ENCODE data around the gene LDHB. TPM values are rescaled to one million over a fixed set of nuclear protein-coding genes. Genes with fewer than 3 reads are reported as not detected.

The LDHB gene
- total RNA-seq, 1 experiment from 2014 or later, result 548 TPM

DNA sequence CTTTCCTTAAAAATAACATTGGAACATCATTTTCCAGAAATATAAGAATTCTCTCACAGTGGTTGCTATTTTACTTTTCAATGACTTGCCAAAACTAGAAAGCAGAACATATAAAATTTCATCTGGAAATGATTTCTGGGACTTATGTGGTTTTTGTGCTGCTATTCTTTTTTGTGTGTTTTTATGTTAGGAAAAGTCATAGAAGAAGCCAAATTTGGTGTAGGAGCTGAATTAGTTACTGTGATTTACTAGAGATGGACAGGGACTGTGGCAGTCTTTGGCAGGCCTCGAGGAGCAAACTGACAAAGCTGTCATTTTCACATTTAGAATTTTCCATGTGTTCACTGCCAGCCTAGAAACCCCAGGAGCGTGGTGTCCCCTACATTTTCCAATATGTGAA lies 38.3 kb upstream of the LDHB start:
- no peaks in the 10 kb centered on the region for H3F3A ChIP-seq (ENCODE audit: low read length, unreplicated experiment)
- BruUV-seq (replicated peaks), result no TSS peak
- no peaks in the 10 kb centered on the region for H3K36me3 ChIP-seq (ENCODE audit: low read depth, low read length)
- TF ChIP-seq EZH2phosphoT487 (IDR thresholded peaks at IDR 0.05; ENCODE audit: borderline replicate concordance, low read length) (no peak), EZH2 (IDR thresholded peaks at IDR 0.05; ENCODE audit: low read length, unreplicated experiment) (no peak)
- TF ChIP-seq, protein P1, sequence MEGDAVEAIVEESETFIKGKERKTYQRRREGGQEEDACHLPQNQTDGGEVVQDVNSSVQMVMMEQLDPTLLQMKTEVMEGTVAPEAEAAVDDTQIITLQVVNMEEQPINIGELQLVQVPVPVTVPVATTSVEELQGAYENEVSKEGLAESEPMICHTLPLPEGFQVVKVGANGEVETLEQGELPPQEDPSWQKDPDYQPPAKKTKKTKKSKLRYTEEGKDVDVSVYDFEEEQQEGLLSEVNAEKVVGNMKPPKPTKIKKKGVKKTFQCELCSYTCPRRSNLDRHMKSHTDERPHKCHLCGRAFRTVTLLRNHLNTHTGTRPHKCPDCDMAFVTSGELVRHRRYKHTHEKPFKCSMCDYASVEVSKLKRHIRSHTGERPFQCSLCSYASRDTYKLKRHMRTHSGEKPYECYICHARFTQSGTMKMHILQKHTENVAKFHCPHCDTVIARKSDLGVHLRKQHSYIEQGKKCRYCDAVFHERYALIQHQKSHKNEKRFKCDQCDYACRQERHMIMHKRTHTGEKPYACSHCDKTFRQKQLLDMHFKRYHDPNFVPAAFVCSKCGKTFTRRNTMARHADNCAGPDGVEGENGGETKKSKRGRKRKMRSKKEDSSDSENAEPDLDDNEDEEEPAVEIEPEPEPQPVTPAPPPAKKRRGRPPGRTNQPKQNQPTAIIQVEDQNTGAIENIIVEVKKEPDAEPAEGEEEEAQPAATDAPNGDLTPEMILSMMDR (conservative IDR thresholded peaks at IDR 0.05; ENCODE audit: low read depth, low read length), result no peak
- intact Hi-C loops (cut with micrococcal nuclease), result loop anchor here (5.0 kb wide), 1 partner anchor 76 kb away; the partner anchor contains the start of gene KCNJ8
- no peaks in the 10 kb centered on the region for H3K27me3 ChIP-seq (ENCODE audit: low read length)
- no peak overlapping the region for H3K4me2 ChIP-seq (ENCODE audit: low read length)
- CTCF ChIA-PET, result interaction anchor here (0.6 kb wide), 1 partner anchor 305 kb away, joined by 4 read pairs; no protein-coding TSS in a partner anchor
- no peak overlapping the region for H2AFZ ChIP-seq (ENCODE audit: low read length)
- H3K4me1 ChIP-seq (ENCODE audit: insufficient read depth, low read length), result no peaks in the 10 kb centered on the region
- no peak for DNase-seq
- no peaks in the 10 kb centered on the region for H3K79me2 ChIP-seq (ENCODE audit: low read length)
- no peaks in the 10 kb centered on the region for H4K20me1 ChIP-seq (ENCODE audit: low read length)
- ATAC-seq, result no peak
- H3K9me2 ChIP-seq (replicated peaks; ENCODE audit: low read length), result no peaks in the 10 kb centered on the region
- H3K4me3 ChIP-seq (ENCODE audit: low read length), result no peak overlapping the region
- no peak overlapping the region for H3K27ac ChIP-seq (ENCODE audit: low read length)
- H3K9me3 ChIP-seq (ENCODE audit: low read length), result no peaks in the 10 kb centered on the region
- POLR2A ChIA-PET (ENCODE audit: unreplicated experiment), result no interaction called here
- no peak overlapping the region for H3K9ac ChIP-seq (ENCODE audit: low read length)

DNA sequence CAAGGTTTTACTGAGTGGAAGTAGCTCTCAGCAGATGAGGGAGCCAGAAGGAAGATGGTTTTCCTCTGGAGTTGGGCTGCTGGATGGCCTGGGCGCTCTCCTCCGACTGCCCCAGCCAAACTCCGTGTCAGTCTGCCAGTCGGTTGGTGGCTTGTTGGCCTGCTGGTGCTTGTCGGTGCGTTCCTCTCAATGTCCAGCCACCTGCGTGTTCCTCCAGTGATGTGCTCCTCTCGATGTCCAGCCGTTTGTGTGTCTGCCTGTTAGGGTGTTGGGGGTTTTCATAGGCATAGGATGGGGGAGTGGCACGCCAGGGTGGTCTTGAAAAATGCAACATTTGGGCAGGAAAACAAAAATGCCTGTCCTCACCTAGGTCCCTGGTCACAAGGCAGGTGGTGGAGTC lies 37.0 kb upstream of the LDHB start:
- no peaks in the 10 kb centered on the region for H3K27me3 ChIP-seq (ENCODE audit: low read length)
- no peak overlapping the region for H3K4me3 ChIP-seq (ENCODE audit: low read length)
- no peak overlapping the region for H3K4me2 ChIP-seq (ENCODE audit: low read length)
- no peaks in the 10 kb centered on the region for H4K20me1 ChIP-seq (ENCODE audit: low read length)
- H3K4me1 ChIP-seq (ENCODE audit: insufficient read depth, low read length), result no peaks in the 10 kb centered on the region
- no peak overlapping the region for H2AFZ ChIP-seq (ENCODE audit: low read length)
- DNase-seq, result no peak
- no peak overlapping the region for H3K9ac ChIP-seq (ENCODE audit: low read length)
- TF ChIP-seq EZH2phosphoT487 (IDR thresholded peaks at IDR 0.05; ENCODE audit: borderline replicate concordance, low read length) (no peak), EZH2 (IDR thresholded peaks at IDR 0.05; ENCODE audit: low read length, unreplicated experiment) (no peak)
- TF ChIP-seq, protein P1 (conservative IDR thresholded peaks at IDR 0.05; ENCODE audit: low read depth, low read length), result no peak
- CTCF ChIA-PET, result no interaction called here
- no TSS peak for BruUV-seq (replicated peaks)
- no peaks in the 10 kb centered on the region for H3F3A ChIP-seq (ENCODE audit: low read length, unreplicated experiment)
- H3K9me3 ChIP-seq (ENCODE audit: low read length), result no peaks in the 10 kb centered on the region
- POLR2A ChIA-PET (ENCODE audit: unreplicated experiment), result no interaction called here
- no peaks in the 10 kb centered on the region for H3K79me2 ChIP-seq (ENCODE audit: low read length)
- ATAC-seq, result no peak
- H3K27ac ChIP-seq (ENCODE audit: low read length), result no peak overlapping the region
- H3K9me2 ChIP-seq (replicated peaks; ENCODE audit: low read length), result no peaks in the 10 kb centered on the region
- no peaks in the 10 kb centered on the region for H3K36me3 ChIP-seq (ENCODE audit: low read depth, low read length)
- intact Hi-C loops (cut with micrococcal nuclease), result loop anchor here (5.0 kb wide), 1 partner anchor 78 kb away; the partner anchor contains the start of gene KCNJ8

GRCh38 chr12:21691515-21691914 lies 33.9 kb upstream of the LDHB start:
- Histone ChIP-seq H3K9ac (ENCODE audit: low read length) (no peak overlapping the region), H3F3A (ENCODE audit: low read length, unreplicated experiment) (no peaks in the 10 kb centered on the region), H3K9me3 (ENCODE audit: low read length) (no peaks in the 10 kb centered on the region), H3K27ac (ENCODE audit: low read length) (no peak overlapping the region), H3K27me3 (ENCODE audit: low read length) (no peaks in the 10 kb centered on the region), H3K4me2 (ENCODE audit: low read length) (no peak overlapping the region), H3K4me1 (ENCODE audit: insufficient read depth, low read length) (no peaks in the 10 kb centered on the region), H3K4me3 (ENCODE audit: low read length) (no peak overlapping the region), H4K20me1 (ENCODE audit: low read length) (no peaks in the 10 kb centered on the region), H3K36me3 (ENCODE audit: low read depth, low read length) (no peaks in the 10 kb centered on the region), H2AFZ (ENCODE audit: low read length) (no peak overlapping the region), H3K9me2 (replicated peaks; ENCODE audit: low read length) (no peaks in the 10 kb centered on the region), H3K79me2 (ENCODE audit: low read length) (no peaks in the 10 kb centered on the region)
- ChIA-PET POLR2A (ENCODE audit: unreplicated experiment) (no interaction called here), CTCF (no interaction called here)
- ATAC-seq (no peak), DNase-seq (no peak)
- intact Hi-C loops (cut with micrococcal nuclease), result no loop called here
- BruUV-seq (replicated peaks), result no TSS peak
- TF ChIP-seq EZH2 (IDR thresholded peaks at IDR 0.05; ENCODE audit: low read length, unreplicated experiment), result no peak
- TF ChIP-seq, protein P1 (conservative IDR thresholded peaks at IDR 0.05; ENCODE audit: low read depth, low read length), result no peak
- TF ChIP-seq EZH2phosphoT487 (IDR thresholded peaks at IDR 0.05; ENCODE audit: borderline replicate concordance, low read length), result no peak
